IPS-11a (cell line): Measurements from ENCODE around the gene IGF2.
"Not testable (repeated sequence)": the region's sequence is repeated elsewhere in the genome, so short reads cannot be mapped to it uniquely, and the experiment has no call there.

Source experiments
- H3K4me3 ChIP-seq: one replicate; pipeline ENCODE4 v1.5.1; 2013; ENCODE audit warnings: low read depth, low read length, control low read depth

Gene IGF2, protein sequence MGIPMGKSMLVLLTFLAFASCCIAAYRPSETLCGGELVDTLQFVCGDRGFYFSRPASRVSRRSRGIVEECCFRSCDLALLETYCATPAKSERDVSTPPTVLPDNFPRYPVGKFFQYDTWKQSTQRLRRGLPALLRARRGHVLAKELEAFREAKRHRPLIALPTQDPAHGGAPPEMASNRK

DNA sequence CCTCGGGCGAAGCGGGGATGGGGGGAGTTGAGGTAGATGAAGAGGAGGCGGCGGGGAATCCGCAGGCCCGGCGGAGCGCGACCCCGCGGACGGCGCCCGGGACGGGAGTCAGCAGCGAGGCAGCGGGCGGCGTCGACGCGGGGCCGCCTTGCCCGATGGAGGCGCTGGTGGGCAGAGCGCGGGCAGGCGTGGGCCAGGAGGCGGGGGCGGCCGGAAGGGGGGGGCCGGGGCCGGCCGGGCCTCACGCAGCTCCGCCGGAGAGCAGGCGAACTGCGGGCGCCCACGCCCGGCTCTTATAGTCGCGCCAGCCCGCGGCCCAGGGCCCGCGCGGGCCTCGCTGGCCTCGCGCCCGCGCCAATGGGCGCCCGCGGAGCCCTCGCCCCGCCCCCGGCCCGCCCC is at the start of gene IGF2:
IGF2 (minus strand) TSS at position 267 of the 399 bp plus-strand sequence. CDS start 3,866 bp downstream, outside the sequence.
- no peak within 1 kb of the TSS for H3K4me3 ChIP-seq

DNA sequence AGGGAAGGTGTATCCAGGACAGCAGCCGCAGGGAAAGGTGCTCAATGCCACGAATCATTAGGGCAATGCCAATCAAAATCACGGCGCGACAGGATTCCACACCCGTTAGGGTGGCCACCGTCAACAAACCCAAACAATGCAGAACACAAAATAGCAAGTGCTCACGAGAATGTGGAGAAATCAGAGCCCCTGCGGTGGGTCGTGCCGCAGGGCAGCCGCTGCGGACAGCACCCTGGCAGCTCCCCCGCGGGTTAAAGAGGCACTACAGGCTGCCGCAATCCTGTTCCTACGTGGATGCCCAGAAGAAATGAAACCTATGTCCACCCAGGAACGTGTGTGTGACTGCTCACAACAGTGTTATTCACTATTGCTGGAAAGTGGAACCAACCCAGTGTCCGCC is 49.6 kb upstream of the IGF2 start:
- H3K4me3 ChIP-seq: no peak overlapping the region

DNA sequence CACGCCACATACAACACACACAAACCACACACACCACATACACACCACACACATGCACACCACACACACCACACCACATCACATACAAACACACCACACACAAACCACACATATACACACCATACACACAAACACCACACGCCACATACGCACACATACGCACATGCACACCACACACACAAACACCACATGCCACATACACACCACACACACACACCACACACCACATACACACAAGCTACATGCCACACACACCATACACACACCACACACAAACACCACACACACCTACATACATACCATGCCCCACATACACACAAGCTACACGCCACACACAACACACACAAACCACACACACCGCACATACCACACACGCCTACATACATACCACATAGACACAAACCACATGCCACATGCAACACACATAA is 48.1 kb upstream of the IGF2 start:
- no peak overlapping the region for H3K4me3 ChIP-seq

DNA sequence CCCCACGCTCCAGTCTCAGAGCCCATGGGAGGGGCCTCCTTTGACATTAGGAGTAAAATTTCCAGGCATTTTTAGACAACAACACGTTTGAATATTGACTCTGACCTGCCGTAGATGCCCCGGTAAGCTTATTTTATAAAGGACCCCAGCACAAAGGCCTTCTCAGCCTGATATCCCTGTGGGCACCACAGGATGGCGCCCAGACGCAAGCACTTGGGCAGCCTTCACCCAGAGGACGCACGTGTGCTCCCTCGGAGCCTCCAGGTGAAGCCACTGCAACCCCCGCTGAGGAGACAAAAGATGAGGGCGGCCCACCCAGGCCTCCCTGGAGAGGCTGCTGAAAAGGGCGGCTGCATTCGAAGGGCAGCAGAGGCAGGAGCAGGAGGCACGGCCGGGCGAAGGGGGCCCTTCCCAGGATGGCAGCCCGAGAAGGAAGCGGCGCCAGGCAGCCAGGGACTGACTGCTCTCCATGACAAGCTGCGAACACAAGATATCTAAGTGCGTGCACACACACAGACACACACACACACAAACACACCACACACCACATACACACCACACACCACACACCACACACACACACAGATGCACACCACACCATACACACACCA is 47.6 kb upstream of the IGF2 start:
- H3K4me3 ChIP-seq: no peak overlapping the region

DNA sequence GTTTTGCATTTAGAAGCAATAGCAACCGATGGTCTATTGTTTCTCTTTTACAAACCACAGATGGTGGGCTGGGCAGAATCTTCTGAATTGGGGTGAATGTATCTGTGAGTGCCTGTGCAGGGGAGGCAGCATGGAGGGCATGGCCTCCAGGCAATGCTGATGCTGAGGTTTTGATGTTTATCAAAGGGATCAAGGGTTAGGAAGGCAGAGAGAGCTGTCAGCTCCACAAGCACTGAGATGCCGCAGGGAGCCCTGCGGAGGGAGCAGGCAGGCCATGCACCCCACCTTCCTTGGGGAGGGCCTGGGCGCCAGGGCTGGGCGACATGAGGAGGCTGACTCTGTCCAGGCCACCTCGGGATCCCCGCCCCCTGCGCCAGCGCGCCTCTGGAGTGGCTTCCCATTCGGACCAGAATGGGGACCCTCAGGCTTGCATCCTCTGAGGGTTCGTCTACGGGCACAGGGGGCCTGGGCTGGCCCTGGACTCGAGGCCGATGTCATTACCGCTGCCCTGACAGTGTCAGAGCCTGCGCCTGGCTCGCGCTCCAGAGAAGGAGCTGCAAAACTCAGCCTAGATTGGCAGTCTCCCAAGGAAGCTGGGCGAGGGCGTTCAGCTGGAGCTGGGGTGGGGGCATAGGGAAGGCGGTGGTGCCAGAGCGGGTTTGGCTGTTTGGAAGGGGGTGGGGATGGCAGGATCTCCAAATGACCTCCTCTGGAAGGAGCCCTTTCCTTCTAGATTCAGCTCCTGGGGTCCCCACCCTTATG is 46.3 kb upstream of the IGF2 start:
- no peak overlapping the region for H3K4me3 ChIP-seq

DNA sequence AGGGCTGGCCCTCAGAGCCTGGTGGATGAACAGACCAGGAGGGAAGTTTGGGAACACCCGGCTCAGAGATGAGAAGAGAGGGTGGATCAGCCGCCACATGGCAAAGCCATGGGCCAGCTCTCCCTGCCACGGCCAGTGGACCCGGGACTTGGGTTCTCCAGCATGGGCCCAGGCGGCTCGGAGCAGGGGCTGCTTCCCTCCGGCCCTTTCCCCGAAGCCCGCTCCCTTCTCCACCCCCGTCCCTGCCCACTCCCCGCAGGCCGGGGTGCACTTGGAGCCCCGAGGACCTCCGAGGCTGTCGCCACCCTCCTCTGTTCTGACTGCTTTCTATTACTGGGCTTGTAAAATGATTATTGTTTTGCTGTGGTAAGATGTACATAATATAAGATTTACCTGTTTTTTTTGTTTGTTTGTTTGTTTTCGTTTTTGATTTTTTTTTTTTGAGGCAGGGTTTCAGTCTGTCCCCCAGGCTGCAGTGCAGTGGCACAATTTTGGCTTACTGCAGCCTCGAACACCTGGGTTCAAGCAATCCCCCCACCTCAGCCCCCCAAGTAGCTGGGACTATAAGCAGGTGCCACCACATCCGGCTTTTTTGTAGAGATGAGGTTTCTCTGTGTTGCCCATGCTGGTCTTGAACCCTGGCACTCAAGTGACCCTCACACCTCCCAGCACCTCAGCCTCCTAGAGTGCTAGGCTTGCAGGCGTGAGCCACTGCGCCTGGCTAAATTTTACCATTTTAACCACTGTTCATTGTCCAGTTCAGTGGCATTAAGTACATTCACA is 43.7 kb upstream of the IGF2 start:
- no peak overlapping the region for H3K4me3 ChIP-seq

DNA sequence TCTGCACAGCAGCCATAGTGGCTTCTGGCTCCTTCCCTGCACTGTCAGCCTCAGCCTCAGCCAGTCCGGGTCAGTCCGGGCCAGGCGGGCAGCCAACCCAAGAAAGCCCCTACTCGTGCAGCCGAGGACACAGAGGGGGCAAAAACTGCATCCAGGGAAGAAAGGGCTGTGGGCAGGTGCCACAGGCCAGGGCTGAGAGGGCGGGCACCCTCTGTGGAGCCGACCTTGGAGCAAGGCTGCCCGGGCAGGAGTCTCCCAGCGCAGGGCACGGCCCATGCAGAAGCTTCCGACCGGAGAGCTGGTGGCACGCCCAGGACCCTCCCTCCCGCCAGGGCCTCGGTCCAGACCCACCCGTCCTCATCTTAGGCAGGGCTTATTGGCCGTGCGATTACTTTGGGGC is 42.9 kb upstream of the IGF2 start:
- no peak overlapping the region for H3K4me3 ChIP-seq

DNA sequence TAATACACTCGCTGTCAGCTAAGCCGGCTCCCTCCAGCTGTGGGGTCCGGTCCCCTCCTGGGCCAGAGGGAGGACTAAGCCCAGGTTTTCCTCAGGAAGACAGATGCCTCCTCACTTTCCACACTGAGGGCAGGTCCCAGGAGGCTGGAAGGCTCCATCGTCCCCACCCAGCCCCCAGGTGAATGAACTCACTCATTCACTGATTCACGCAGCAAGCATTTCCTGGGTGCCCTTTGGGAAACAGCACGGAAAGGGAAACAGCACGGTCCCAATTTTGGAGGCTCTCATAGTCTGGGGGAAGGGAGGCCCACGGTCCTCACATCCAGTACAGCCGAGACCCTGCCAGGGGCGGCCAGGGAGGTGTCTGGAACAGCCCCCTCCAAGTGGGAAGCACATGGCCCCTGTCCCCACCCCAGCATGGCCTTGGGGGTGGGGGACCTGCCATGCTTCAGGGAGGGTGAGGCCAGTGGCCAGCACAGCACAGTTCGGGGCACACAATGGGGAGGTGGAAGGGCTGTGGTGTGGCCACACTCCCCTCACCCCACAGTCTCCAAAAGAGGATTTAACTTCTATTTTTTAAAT is 41.7 kb upstream of the IGF2 start:
- no peak overlapping the region for H3K4me3 ChIP-seq

DNA sequence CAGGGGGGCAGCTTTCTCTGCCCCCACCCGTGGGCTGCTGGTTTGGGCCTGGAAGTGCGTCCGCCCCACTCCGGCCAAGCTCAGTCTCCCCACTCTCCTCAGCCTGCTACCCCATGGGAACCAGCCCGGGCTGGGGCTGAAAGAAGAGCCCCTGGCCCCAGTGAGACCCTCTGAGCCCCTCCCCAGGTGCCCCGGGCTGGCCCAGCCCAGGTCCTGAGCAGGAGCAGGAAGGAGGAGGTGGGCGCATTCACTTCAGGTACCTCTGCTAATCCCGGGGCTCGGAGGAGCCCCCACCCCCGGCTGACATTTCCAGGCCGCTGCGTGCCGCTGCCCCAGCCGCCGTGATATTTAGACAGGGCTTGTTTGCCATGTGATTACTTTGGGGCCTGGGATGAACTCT is 41.2 kb upstream of the IGF2 start:
- no peak overlapping the region for H3K4me3 ChIP-seq

DNA sequence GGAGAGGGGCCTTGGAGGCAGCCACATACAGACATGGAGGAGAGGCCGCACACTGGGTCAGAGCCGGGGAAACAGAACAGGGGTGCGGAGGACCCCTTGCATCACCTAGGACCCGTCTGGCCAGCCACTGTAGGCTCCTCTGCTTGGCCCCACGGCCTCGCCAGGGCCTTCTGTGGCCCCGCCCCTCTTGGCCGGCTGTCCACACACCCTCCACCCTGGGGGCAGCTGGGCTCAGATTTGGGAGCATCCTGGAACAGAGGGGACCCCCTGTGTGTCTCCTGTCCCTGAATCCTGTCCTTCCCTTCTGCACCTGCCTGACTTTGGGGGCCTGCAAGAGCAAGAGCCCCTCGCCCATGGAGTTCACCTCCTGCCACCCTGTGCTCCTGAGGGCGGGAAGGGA is 40.3 kb upstream of the IGF2 start:
- H3K4me3 ChIP-seq: no peak overlapping the region

DNA sequence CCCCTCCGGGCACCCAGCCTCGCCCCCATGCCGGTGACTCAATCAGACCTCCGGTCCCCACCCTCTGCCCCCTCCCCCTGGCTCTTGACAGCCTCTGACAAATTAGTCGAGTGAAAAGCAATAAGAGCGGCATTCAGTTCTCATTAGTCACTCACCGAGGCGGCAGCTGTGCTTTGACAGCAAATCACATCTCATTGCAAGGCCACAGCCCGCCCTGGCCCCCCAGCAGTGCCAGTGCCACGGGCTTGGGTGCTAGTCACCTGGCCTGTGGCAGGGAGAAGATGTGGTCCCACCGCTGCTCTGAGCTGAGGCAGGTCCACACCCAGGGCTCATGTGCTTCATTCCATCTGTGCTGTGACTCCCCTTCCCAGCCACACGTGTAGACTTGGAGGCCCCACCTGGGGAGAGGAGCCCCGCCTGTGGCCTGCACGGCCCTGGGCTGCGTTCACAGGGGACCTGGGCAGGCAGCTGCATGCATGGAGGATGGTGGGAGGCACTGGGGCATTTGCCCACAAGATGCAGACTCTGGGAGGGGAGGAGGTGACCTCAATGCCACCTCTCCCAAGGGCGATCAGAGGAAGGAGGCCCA is 39.8 kb upstream of the IGF2 start:
- H3K4me3 ChIP-seq: no peak overlapping the region

DNA sequence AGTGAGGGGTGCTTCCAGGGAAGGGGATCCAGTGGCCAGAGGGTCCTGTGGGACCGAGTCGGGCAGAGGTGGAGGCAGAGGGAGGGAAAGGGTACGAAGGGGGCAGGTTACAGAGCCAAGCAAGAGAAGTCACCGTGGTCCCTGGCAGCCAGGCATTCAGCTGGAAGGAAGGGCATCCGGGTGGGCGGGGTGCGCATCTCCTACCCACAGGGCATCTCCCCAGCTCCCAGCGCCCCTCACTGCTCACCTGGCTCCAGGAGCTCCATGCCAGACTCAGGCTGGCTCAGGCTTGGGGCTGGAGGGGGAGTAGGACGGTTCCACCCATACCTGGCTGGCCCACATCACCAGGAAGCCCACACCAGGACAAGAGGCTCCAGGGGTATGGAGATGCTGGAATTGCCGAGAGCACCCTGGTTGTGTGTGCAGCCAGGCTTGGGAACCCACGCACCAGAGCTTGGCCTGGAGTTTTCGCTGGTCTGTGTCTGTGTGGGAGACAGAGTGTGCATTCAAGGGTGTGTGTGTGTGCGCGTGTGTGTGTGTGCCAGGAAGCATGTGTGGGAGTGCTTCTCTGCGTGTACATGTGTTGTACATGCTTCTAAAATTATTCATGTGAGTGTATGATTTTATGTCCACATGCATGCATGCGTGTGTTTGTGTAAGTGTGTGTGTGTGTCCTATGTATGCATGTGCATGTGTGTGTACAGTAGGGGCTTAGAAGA is 39.0 kb upstream of the IGF2 start:
- not testable (repeated sequence) for H3K4me3 ChIP-seq

DNA sequence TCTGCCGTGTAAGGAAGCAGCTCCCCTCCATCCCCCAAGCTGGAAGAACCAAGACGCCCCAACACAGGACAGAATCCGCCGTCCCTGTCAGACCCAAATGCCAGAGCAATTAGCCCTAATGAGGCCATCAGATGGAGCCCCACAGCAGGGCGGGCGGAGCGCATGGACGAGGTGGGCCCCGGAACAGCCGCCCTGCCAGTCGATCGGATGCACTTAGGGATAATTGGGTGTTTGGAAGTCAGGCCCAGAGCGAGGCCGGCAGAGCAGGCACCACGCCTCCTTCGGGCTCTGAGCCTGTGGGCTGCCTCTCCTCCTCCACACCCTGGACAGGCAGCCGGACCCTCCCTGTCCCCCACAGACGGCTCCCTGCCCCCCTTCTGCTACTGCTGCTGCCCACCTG is 37.9 kb upstream of the IGF2 start:
- no peak overlapping the region for H3K4me3 ChIP-seq

DNA sequence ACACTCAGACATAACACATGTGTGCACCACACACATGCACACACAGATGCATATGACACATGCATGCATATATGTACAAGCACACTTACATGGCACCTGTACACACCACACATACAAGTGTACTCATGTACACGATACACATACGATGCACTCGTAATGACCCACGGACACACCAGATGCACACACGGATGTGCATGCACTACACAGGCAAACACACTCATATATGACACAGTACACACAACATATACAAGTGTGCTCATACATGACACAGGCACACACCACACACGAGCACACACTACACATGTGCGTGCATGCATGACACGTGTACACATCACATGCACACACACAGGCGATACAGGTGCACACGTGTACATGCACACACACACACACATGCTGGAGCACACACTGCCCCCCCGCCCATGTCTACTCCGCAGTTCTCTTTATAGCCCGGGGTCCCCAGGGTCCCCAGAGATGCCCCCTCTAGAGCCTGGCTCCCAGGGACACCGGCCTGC is 37.3 kb upstream of the IGF2 start:
- no peak overlapping the region for H3K4me3 ChIP-seq

DNA sequence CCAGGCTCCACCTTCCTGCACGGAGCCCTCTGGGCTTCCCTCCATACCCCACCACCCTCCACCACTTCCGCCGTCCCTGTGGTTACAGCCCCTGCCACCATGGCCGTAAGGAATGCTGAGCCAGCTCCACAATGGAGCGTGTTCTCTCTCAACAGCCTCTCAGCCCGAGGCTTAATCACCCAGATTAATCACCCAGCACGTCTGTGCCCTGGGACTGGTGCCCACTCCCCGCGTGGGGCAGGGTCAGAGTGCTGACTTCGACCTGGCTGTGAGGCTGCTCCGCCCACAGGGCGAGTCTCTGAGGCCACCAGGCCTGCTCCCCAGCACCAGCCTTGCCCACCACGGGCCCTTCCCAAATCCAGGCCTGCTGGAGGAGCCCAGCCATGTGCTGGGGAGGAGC is 36.5 kb upstream of the IGF2 start:
- H3K4me3 ChIP-seq: no peak overlapping the region

DNA sequence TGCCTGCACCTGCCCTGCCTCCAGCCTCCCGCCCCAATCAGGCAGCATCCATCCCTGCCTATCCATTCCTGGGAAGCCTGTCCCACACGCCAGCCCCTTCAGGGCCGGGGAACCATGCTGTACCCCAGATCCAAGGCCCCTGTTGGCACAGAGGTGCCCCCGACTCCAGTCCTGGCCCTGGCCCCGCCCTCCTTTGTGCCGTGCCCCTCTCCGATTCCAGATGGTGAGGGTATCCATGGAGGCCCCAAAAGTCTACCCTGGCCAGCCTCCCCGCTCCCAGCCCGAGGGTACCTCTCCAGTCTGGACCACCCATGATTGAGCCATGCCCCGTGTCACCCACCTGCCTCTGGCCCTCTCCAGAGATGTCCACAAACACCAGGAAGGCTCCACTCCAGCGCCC is 35.2 kb upstream of the IGF2 start:
- no peak overlapping the region for H3K4me3 ChIP-seq

DNA sequence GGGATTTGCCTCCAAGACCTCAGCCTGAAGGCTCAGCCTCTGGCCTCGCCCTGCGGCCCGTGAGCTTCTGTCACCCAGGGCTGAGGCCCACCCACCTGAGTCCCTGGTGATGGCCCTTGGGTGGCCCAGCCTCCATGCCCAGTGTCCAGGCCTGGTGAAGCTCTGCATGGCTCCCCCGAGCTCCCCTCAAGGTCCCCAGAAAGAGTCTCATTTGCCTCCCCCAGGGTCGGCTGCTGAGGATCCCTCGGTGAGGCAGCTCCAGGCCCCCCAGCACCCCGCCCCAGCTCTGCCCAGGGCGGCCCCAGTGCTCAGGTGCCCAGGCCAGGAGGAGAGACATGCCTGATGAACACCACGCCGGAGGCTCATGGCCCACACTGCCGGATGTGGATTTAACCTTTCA is 34.6 kb upstream of the IGF2 start:
- H3K4me3 ChIP-seq: no peak overlapping the region

DNA sequence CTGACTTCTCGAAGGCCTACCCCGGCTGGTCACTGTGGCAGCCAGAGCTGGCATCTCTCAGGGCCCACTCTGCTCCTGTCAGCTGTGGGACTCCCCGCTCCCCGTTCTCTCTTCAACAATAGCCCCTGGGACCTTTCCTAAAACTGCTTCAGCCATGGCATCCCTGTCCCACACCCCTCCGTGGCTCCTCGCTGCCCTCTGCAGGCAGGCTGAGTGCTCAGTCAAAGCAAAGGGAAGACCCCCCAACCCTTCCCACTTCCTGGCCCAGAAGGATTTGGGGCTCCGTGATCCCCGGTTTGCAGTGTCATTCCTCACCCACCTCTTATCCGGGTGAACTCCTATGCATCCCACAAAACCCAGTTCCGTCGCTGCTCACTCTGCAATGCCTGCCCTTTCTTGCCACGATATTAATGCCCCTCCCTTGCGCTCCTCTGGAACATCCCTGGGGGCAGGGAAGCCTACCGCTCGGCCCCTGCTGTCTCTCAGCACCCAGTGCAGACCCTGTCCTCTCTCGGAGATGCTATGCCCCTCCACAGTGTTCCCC is 34.0 kb upstream of the IGF2 start:
- H3K4me3 ChIP-seq: no peak overlapping the region

DNA sequence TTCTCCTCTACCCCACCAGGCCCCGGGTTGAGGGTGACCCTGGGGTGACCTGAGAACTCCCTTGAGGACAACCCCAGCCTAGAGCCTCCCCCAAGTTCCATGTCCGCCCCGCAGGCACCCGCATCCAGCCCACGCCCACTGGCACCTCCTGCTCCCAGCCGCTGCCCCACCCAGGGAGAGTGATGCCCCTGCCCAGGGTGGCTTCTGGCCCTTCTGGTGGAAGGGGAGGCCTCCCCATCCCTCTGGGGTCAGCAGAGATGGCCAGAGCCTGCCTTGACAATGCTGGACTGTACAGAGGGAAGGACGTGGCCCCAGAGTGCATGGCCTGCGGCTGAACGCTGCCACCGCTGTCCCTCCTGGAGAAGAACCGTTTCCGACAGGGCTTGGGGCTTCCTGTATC is 33.5 kb upstream of the IGF2 start:
- no peak overlapping the region for H3K4me3 ChIP-seq

DNA sequence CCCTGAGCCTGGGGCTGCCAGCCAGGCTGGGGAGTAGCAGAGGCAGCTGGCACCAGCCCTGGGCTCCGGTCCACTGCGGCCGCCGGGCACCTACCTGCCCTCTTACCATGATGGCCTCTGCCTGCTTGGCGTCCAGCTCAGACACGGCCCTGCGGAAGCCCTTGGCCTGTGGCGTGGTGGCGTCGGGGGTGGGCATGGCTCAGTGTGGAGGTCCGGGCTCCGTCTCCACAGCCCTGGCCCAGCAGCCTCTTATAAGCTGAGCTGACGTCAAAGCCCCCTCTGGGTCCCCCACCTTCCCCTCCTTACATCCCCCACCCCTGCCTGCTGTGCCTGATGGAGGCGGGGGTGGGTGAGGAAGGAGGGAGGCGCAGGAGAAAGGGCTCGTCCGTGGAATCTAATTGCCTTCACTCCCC is 32.4 kb upstream of the IGF2 start, which contains the start of gene TH:
TH (minus strand) TSS at position 225 of the 413 bp plus-strand sequence; CDS start at position 196, 29 bp downstream.
- no peak within 1 kb of the TSS for H3K4me3 ChIP-seq
